Colonic mucosa (tissue), 4 donors: Measurements from ENCODE around the gene CFAP161. TPM values are rescaled to one million over a fixed set of nuclear protein-coding genes. Genes with fewer than 3 reads are reported as not detected.
"Not testable (repeated sequence)": the region's sequence is repeated elsewhere in the genome, so short reads cannot be mapped to it uniquely, and the experiment has no call there.

Experiments used
- DNase-seq: peaks from one replicate; pipeline ENCODE4 v3.0.0-alpha.2; 2020
- H3K27ac ChIP-seq: fragments of 200-600 bp; one replicate; pipeline ENCODE4 v1.8.0; 2021
- H3K27me3 ChIP-seq: fragments of 200-600 bp; one replicate; pipeline ENCODE4 v1.8.0; 2021
- H3K36me3 ChIP-seq: fragments of 200-600 bp; one replicate; pipeline ENCODE4 v1.8.0; 2021
- H3K4me1 ChIP-seq: fragments of 200-600 bp; one replicate; pipeline ENCODE4 v1.8.0; 2021; ENCODE audit warnings: mild to moderate bottlenecking
- H3K4me3 ChIP-seq: fragments of 200-600 bp; one replicate; pipeline ENCODE4 v1.8.0; 2021
- H3K9ac ChIP-seq, 2 donors: one replicate each; pipeline ENCODE4 v1.7.0; 2013; ENCODE audit warnings: control low read depth in 2 of 2, low read depth in 2 of 2, low read length in 2 of 2
- H3K9me3 ChIP-seq: fragments of 200-600 bp; one replicate; pipeline ENCODE4 v1.8.0; 2021
- CTCF ChIP-seq: fragments of 200-600 bp; IDR thresholded peaks from one replicate; pipeline ENCODE4 v1.8.0; 2022; ENCODE audit warnings: antibody characterized with exemption, mild to moderate bottlenecking
- intact Hi-C: fragments of 100-400 bp; cut with DNase I; formaldehyde crosslinking; loops from one replicate; pipeline ENCODE4 v1.14.1; 2022
- total RNA-seq, 2 donors: library from RNA; stranded (reverse); fragmentation: NEBNext Ultra II Directional in 1 of 2; extraction: Animal tissue kit (Norgen Biotek cat#: 25700) in 1 of 2; gene quantifications; one replicate each; pipeline ENCODE4 v1.2.1, GENCODE V29; 2021
- donor health status: healthy.
- donor health status: DM: no; HTN: no; CAD: no.
- donor health status: DM: no; HTN: no; CAD: no.

The CFAP161 gene
- total RNA-seq, 2 donors from 2014 or later: 0.21 TPM; not detected in 1

- Histone ChIP-seq H3K4me1 (no peaks in the 10 kb centered on the region), H3K27ac (no peak overlapping the region), H3K36me3 (no peaks in the 10 kb centered on the region), H3K9me3 (no peaks in the 10 kb centered on the region), H3K4me3 (no peak overlapping the region), H3K9ac (no peak overlapping the region), H3K27me3 (peaks cover 21% of the 10 kb centered on the region)
- DNase-seq: no peak
- no peak for TF ChIP-seq CTCF
- intact Hi-C loops: no loop called here
These were observed 14.0 kb upstream of the CFAP161 start for GRCh38 chr15:81120069-81120468.

- DNase-seq: no peak
- H3K4me3 ChIP-seq: no peak overlapping the region
- H3K4me1 ChIP-seq: no peaks in the 10 kb centered on the region
- intact Hi-C loops: no loop called here
- no peaks in the 10 kb centered on the region for H3K36me3 ChIP-seq
- no peak overlapping the region for H3K9ac ChIP-seq
- H3K27me3 ChIP-seq: no peaks in the 10 kb centered on the region
- H3K9me3 ChIP-seq: no peaks in the 10 kb centered on the region
- H3K27ac ChIP-seq: no peak overlapping the region
- no peak for TF ChIP-seq CTCF
These were observed 7.2 kb upstream of the CFAP161 start for GRCh38 chr15:81126892-81127291.

- H3K27ac ChIP-seq, H3K9me3 ChIP-seq, DNase-seq, H3K36me3 ChIP-seq, H3K9ac ChIP-seq, H3K4me1 ChIP-seq, H3K27me3 ChIP-seq, intact Hi-C loops, H3K4me3 ChIP-seq: not testable (repeated sequence)
These were observed 7.4 kb downstream of the CFAP161 start for GRCh38 chr15:81141478-81141877.

GRCh38 chr15:81146006-81146405 is 11.9 kb downstream of the CFAP161 start:
- no peak overlapping the region for H3K4me3 ChIP-seq
- no peak overlapping the region for H3K27ac ChIP-seq
- H3K9ac ChIP-seq: no peak overlapping the region
- no peak for TF ChIP-seq CTCF
- DNase-seq: no peak
- no peaks in the 10 kb centered on the region for H3K4me1 ChIP-seq
- intact Hi-C loops: no loop called here
- H3K9me3 ChIP-seq: no peaks in the 10 kb centered on the region
- no peaks in the 10 kb centered on the region for H3K36me3 ChIP-seq
- no peaks in the 10 kb centered on the region for H3K27me3 ChIP-seq

- Histone ChIP-seq H3K36me3 (no peaks in the 10 kb centered on the region), H3K4me1 (no peaks in the 10 kb centered on the region), H3K4me3 (no peak overlapping the region), H3K27me3 (no peaks in the 10 kb centered on the region), H3K9me3 (no peaks in the 10 kb centered on the region), H3K9ac (no peak overlapping the region), H3K27ac (no peak overlapping the region)
- DNase-seq: no peak
- intact Hi-C loops: no loop called here
- TF ChIP-seq CTCF: no peak
These were observed 12.4 kb downstream of the CFAP161 start for GRCh38 chr15:81146466-81146865.

GRCh38 chr15:81151389-81151788 is 17.3 kb downstream of the CFAP161 start:
- no peak for DNase-seq
- TF ChIP-seq CTCF: no peak
- Histone ChIP-seq H3K9ac (no peak overlapping the region), H3K4me3 (no peak overlapping the region), H3K4me1 (no peaks in the 10 kb centered on the region), H3K9me3 (no peaks in the 10 kb centered on the region), H3K36me3 (no peaks in the 10 kb centered on the region), H3K27me3 (no peaks in the 10 kb centered on the region), H3K27ac (no peak overlapping the region)
- intact Hi-C loops: no loop called here
